ENCODE results near the gene SBK3. TPM values are rescaled to one million over a fixed set of nuclear protein-coding genes. Genes with fewer than 3 reads are reported as not detected.

Gene SBK3
- total and polyA plus RNA-seq, 2 donors (not counting 1 experiment from before 2014, with no cell fraction given): not detected

DNA sequence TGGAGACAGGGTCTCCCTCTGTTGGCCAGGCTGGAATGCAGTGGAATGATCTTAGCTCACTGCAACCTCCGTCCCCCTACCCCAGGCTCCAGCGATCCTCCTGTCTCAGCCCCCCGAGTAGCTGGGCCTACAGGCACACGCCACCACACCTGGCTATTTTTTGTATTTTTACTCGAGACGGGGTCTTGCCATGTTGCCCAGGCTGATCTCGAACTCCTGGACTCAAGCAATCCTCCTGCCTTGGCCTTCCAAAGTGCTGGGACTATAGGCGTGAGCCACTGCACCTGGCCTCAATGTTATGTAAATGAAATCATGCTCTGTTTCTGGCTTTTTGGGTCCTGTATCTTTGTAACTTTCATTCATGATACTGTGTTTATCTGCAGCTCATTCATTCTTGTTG, 43.4 kb upstream of the SBK3 start:
- H4K20me1 ChIP-seq (ENCODE audit: control insufficient read depth, insufficient read depth, low read length, poor library complexity, severe bottlenecking): no peaks in the 10 kb centered on the region
- CTCF ChIA-PET: interaction anchor here (1.3 kb wide), 1 partner anchor 51 kb away, joined by 3 read pairs; no protein-coding TSS in a partner anchor
- intact Hi-C loops (cut with micrococcal nuclease): no loop called here
- no peaks in the 10 kb centered on the region for H3K36me3 ChIP-seq (replicated peaks in 1 of 2; ENCODE audit: control extremely low read depth in 1 of 2, control insufficient read depth in 1 of 2, extremely low read depth in 1 of 2, insufficient read depth in 2 of 2, low read length in 1 of 2)
- no peaks in the 10 kb centered on the region for H3K27me3 ChIP-seq (replicated peaks in 1 of 4; ENCODE audit: control extremely low read depth in 1 of 4, control insufficient read depth in 3 of 4, insufficient read depth in 4 of 4, low read length in 3 of 4)
- Mint-ChIP-seq H3K9me3 (ENCODE audit: insufficient read depth) (no peaks in the 10 kb centered on the region), H3K27ac (no peak overlapping the region), H3K4me3 (peak overlapping the region; percentile 26), H3K27me3 (no peaks in the 10 kb centered on the region), H3K4me1 (peaks cover 24% of the 10 kb centered on the region)
- H3K4me2 ChIP-seq (replicated peaks; ENCODE audit: low read depth, low read length, poor library complexity, severe bottlenecking): no peak overlapping the region
- no peaks in the 10 kb centered on the region for H3K9me3 ChIP-seq (ENCODE audit: control extremely low read depth in 1 of 3, control insufficient read depth in 2 of 3, insufficient read depth in 1 of 3, low read length in 2 of 3)
- H3K79me2 ChIP-seq (ENCODE audit: control insufficient read depth, insufficient read depth, low read length): no peaks in the 10 kb centered on the region
- no peak overlapping the region for H3K4me3 ChIP-seq (ENCODE audit: control extremely low read depth in 1 of 5, extremely low read depth in 1 of 5, insufficient read depth in 1 of 5, low read depth in 2 of 5, low read length in 4 of 5)
- H2AFZ ChIP-seq (ENCODE audit: insufficient read depth, low read depth, low read length, poor library complexity, severe bottlenecking): no peak overlapping the region
- peaks cover 24 to 27% of the 10 kb centered on the region in 2 donors for H3K4me1 ChIP-seq (ENCODE audit: control insufficient read depth in 2 of 2, insufficient read depth in 2 of 2, low read length in 2 of 2)
- no peak overlapping the region for H3K9ac ChIP-seq (ENCODE audit: low read length)
- POLR2A ChIA-PET: interaction anchor here (0.5 to 0.7 kb wide), 2 partner anchors 232 to 590 kb away, joined by 3 to 6 read pairs; no protein-coding TSS in a partner anchor
- no peak for ATAC-seq (ENCODE audit: low read depth)
- TF ChIP-seq, protein P1, sequence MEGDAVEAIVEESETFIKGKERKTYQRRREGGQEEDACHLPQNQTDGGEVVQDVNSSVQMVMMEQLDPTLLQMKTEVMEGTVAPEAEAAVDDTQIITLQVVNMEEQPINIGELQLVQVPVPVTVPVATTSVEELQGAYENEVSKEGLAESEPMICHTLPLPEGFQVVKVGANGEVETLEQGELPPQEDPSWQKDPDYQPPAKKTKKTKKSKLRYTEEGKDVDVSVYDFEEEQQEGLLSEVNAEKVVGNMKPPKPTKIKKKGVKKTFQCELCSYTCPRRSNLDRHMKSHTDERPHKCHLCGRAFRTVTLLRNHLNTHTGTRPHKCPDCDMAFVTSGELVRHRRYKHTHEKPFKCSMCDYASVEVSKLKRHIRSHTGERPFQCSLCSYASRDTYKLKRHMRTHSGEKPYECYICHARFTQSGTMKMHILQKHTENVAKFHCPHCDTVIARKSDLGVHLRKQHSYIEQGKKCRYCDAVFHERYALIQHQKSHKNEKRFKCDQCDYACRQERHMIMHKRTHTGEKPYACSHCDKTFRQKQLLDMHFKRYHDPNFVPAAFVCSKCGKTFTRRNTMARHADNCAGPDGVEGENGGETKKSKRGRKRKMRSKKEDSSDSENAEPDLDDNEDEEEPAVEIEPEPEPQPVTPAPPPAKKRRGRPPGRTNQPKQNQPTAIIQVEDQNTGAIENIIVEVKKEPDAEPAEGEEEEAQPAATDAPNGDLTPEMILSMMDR (IDR thresholded peaks at IDR 0.05): no peak
- no peak for TF ChIP-seq EZH2 (IDR thresholded peaks at IDR 0.05; ENCODE audit: borderline replicate concordance, insufficient read depth, low read depth, low read length, poor library complexity, severe bottlenecking)
- H3K27ac ChIP-seq (ENCODE audit: low read length in 2 of 2): no peak overlapping the region
- no peak for DNase-seq
- 96% methylated on average over 8 of the region's 8 CpGs for WGBS (ENCODE audit: insufficient coverage)

DNA sequence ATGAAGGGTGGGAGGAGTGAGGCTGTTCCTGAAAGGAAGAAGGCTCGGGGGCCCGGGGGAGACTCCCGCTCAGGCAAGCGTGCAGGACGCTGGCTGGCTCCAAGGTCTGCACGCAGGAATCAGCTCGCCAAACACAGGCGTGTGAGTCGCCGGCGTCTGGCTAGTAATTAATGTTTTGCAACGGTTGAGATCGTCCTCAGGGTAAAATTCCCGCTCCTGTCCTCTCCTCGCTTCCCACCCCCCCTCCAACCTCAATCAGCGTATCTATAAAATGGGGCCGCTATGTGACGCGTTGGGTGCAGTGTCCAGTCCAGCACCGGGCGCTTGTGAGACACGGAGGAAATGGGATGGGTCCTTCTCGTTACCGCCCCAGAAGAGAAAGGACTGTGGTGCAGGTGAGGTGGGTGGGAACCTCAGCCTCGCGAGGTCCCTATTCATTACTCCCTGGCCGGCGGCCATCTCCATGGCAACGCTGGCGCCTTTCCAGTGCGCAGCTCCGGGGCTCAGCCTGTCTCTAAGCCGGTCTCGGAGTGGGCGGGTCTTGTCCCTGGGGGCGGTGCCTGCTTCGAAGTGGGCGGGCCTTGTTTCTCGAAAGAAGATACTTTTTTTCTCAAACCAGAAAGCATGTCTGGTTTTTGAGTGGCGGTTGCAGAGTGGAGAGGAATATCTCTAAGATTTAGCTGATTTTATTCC, 41.8 kb upstream of the SBK3 start:
- intact Hi-C loops (cut with micrococcal nuclease): loop anchor here (1.0 to 2.0 kb wide), 3 partner anchors 12 to 37 kb away; partner anchors contain the start of genes FIZ1, ZNF784 and ZNF865
- 1% methylated on average over 23 of the region's 40 CpGs for WGBS (ENCODE audit: insufficient coverage)
- no peaks in the 10 kb centered on the region for H3K27me3 Mint-ChIP-seq
- Histone ChIP-seq H2AFZ (ENCODE audit: insufficient read depth, low read depth, low read length, poor library complexity, severe bottlenecking) (peak overlapping the region; percentile 70), H3K27me3 (replicated peaks in 1 of 4; ENCODE audit: control extremely low read depth in 1 of 4, control insufficient read depth in 3 of 4, insufficient read depth in 4 of 4, low read length in 3 of 4) (no peaks in the 10 kb centered on the region), H3K79me2 (ENCODE audit: control insufficient read depth, insufficient read depth, low read length) (no peaks in the 10 kb centered on the region), H3K4me3 (ENCODE audit: control extremely low read depth in 1 of 5, extremely low read depth in 1 of 5, insufficient read depth in 1 of 5, low read depth in 2 of 5, low read length in 4 of 5) (peak overlapping the region; percentile 33 to 59 (median 41)), H3K36me3 (replicated peaks in 1 of 2; ENCODE audit: control extremely low read depth in 1 of 2, control insufficient read depth in 1 of 2, extremely low read depth in 1 of 2, insufficient read depth in 2 of 2, low read length in 1 of 2) (no peaks in the 10 kb centered on the region), H3K27ac (ENCODE audit: low read length in 2 of 2) (no peak overlapping the region), H4K20me1 (ENCODE audit: control insufficient read depth, insufficient read depth, low read length, poor library complexity, severe bottlenecking) (no peaks in the 10 kb centered on the region), H3K4me1 (ENCODE audit: control insufficient read depth in 2 of 2, insufficient read depth in 2 of 2, low read length in 2 of 2) (peaks cover 24 to 27% of the 10 kb centered on the region in 2 donors), H3K9ac (ENCODE audit: low read length) (peak overlapping the region; percentile 54), H3K4me2 (replicated peaks; ENCODE audit: low read depth, low read length, poor library complexity, severe bottlenecking) (peak overlapping the region; percentile 79), H3K9me3 (ENCODE audit: control extremely low read depth in 1 of 3, control insufficient read depth in 2 of 3, insufficient read depth in 1 of 3, low read length in 2 of 3) (no peaks in the 10 kb centered on the region)
- no peaks in the 10 kb centered on the region for H3K9me3 Mint-ChIP-seq (ENCODE audit: insufficient read depth)
- ATAC-seq (ENCODE audit: low read depth) (peak; percentile 94), DNase-seq (peak; percentile 93)
- H3K4me3 Mint-ChIP-seq: peak overlapping the region; percentile 90
- TF ChIP-seq, protein P1 (IDR thresholded peaks at IDR 0.05): no peak
- no peak for TF ChIP-seq EZH2 (IDR thresholded peaks at IDR 0.05; ENCODE audit: borderline replicate concordance, insufficient read depth, low read depth, low read length, poor library complexity, severe bottlenecking)
- peak overlapping the region; percentile 84 for H3K27ac Mint-ChIP-seq
- H3K4me1 Mint-ChIP-seq: peaks cover 26% of the 10 kb centered on the region
- CTCF ChIA-PET: interaction anchor here (1.2 to 1.6 kb wide), 4 partner anchors 19 to 83 kb away, joined by 3 to 5 read pairs (median 4); no protein-coding TSS in a partner anchor
- POLR2A ChIA-PET: interaction anchor here (1.1 kb wide), 1 partner anchor 12 kb away, joined by 12 read pairs; the partner anchor contains the start of genes FIZ1 and ZNF524

Measured in B cell (primary cell).